Activated T-helper 1 cell treated with anti-CD3 and anti-CD28 coated beads, Interleukin-2, amount 50 U/mL, for 16 hours (primary cell): Measurements from ENCODE around the gene RRP1.
"Not testable (repeated sequence)": the region's sequence is repeated elsewhere in the genome, so short reads cannot be mapped to it uniquely, and the experiment has no call there.

Source experiments
- DNase-seq, 2 donors: peaks; one replicate each; pipeline ENCODE4 v3.0.0-alpha.2; 2020; ENCODE audit warnings: low read depth in 1 of 2, low spot score in 1 of 2

RRP1 gene

GRCh38 chr21:43835050-43835449 is 45.7 kb downstream of the RRP1 start:
- DNase-seq: no peak

GRCh38 chr21:43835861-43836260 is 46.5 kb downstream of the RRP1 start:
- no peak for DNase-seq

- no peak for DNase-seq
These were observed 47.2 kb downstream of the RRP1 start for GRCh38 chr21:43836616-43837015.

GRCh38 chr21:43840259-43840658 is 50.9 kb downstream of the RRP1 start:
- DNase-seq: no peak

- DNase-seq: no peak
These were observed 53.4 kb downstream of the RRP1 start for GRCh38 chr21:43842742-43843141.

- not testable (repeated sequence) for DNase-seq
These were observed 55.5 kb downstream of the RRP1 start for GRCh38 chr21:43844906-43845305.

GRCh38 chr21:43845386-43845785 is 56.0 kb downstream of the RRP1 start:
- no peak for DNase-seq

- DNase-seq: no peak
These were observed 57.1 kb downstream of the RRP1 start for GRCh38 chr21:43846430-43846829.

- no peak for DNase-seq
These were observed 57.9 kb downstream of the RRP1 start for GRCh38 chr21:43847301-43847700.

GRCh38 chr21:43848771-43849170 is 59.4 kb downstream of the RRP1 start:
- DNase-seq: no peak

GRCh38 chr21:43849532-43850299 is 60.3 kb downstream of the RRP1 start:
- no peak for DNase-seq

GRCh38 chr21:43850728-43851295 is 61.4 kb downstream of the RRP1 start:
- no peak for DNase-seq

GRCh38 chr21:43851593-43851992 is 62.2 kb downstream of the RRP1 start:
- no peak for DNase-seq

GRCh38 chr21:43853851-43854772 is 64.7 kb downstream of the RRP1 start:
- DNase-seq: no peak
